ENCODE measurements around the gene CST8. TPM values are rescaled to one million over a fixed set of nuclear protein-coding genes. Genes with fewer than 3 reads are reported as not detected.

Gene CST8
- total and polyA plus RNA-seq, 2 experiments from 2014 or later = not detected

DNA sequence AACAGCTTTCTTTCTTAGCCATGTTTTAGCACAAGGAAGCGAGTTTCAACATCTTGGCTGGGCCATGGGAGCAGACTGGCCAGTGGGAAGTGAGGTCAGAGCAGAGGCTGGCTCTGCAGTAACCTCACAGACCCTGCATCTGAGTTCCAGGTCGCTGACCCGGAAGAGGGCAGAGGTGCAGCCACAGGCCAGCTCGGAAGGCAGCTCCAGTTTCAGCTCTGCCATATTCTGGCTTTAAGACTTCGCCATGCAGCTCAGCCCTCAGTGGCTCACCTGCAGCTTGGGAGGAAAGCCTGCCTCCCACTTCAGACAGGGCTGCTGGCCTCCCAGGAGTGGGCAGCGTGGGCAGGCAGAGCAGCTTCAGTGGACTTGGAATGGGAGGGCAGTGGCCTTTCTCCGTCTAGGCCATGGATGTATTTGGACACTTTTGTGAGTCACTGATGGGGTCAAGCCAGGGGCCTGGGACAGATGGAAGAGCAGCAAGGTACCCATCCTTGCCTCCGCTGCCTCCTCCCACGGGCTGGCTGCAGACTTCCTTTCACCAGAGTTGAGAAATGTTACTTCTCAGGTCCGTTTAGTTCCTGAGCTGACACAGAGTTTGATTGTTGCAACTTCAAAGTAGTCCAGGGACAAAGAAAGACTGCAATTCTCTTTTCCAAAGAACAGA lies 18.5 kb downstream of the CST8 start:
- Histone ChIP-seq H3K4me1 (ENCODE audit: insufficient read depth) (peaks cover 8% of the 10 kb centered on the region), H3K4me3 (no peak overlapping the region), H3F3A (replicated peaks; ENCODE audit: low read depth) (no peaks in the 10 kb centered on the region), H4K20me1 (replicated peaks; ENCODE audit: insufficient read depth) (no peaks in the 10 kb centered on the region), H3K9me2 (ENCODE audit: insufficient read depth) (no peaks in the 10 kb centered on the region), H3K27me3 (ENCODE audit: insufficient read depth) (no peaks in the 10 kb centered on the region), H3K79me2 (replicated peaks; ENCODE audit: insufficient read depth) (no peaks in the 10 kb centered on the region), H3K36me3 (ENCODE audit: insufficient read depth) (no peaks in the 10 kb centered on the region), H2AFZ (no peak overlapping the region), H3K4me2 (no peak overlapping the region), H3K27ac (ENCODE audit: low read depth) (no peak overlapping the region)
- ATAC-seq (no peak), DNase-seq (ENCODE audit: low spot score) (no peak)
- Mint-ChIP-seq H3K27ac (no peak overlapping the region), H3K4me3 (no peak overlapping the region), H3K36me3 (ENCODE audit: low read depth) (no peaks in the 10 kb centered on the region), H3K4me1 (peaks cover 34% of the 10 kb centered on the region), H3K27me3 (ENCODE audit: insufficient read depth, low read depth, poor library complexity) (peaks cover 6% of the 10 kb centered on the region), H3K9me3 (no peaks in the 10 kb centered on the region)
- TF ChIP-seq JUNB (IDR thresholded peaks at IDR 0.05; ENCODE audit: unreplicated experiment) = no peak
- TF ChIP-seq, protein P1, sequence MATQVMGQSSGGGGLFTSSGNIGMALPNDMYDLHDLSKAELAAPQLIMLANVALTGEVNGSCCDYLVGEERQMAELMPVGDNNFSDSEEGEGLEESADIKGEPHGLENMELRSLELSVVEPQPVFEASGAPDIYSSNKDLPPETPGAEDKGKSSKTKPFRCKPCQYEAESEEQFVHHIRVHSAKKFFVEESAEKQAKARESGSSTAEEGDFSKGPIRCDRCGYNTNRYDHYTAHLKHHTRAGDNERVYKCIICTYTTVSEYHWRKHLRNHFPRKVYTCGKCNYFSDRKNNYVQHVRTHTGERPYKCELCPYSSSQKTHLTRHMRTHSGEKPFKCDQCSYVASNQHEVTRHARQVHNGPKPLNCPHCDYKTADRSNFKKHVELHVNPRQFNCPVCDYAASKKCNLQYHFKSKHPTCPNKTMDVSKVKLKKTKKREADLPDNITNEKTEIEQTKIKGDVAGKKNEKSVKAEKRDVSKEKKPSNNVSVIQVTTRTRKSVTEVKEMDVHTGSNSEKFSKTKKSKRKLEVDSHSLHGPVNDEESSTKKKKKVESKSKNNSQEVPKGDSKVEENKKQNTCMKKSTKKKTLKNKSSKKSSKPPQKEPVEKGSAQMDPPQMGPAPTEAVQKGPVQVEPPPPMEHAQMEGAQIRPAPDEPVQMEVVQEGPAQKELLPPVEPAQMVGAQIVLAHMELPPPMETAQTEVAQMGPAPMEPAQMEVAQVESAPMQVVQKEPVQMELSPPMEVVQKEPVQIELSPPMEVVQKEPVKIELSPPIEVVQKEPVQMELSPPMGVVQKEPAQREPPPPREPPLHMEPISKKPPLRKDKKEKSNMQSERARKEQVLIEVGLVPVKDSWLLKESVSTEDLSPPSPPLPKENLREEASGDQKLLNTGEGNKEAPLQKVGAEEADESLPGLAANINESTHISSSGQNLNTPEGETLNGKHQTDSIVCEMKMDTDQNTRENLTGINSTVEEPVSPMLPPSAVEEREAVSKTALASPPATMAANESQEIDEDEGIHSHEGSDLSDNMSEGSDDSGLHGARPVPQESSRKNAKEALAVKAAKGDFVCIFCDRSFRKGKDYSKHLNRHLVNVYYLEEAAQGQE (IDR thresholded peaks at IDR 0.05; ENCODE audit: unreplicated experiment) = no peak
- TF ChIP-seq EZH2phosphoT487 (IDR thresholded peaks at IDR 0.05; ENCODE audit: unreplicated experiment) = no peak
- TF ChIP-seq STAT1 (IDR thresholded peaks at IDR 0.05; ENCODE audit: unreplicated experiment) = no peak
- TF ChIP-seq, protein P2, sequence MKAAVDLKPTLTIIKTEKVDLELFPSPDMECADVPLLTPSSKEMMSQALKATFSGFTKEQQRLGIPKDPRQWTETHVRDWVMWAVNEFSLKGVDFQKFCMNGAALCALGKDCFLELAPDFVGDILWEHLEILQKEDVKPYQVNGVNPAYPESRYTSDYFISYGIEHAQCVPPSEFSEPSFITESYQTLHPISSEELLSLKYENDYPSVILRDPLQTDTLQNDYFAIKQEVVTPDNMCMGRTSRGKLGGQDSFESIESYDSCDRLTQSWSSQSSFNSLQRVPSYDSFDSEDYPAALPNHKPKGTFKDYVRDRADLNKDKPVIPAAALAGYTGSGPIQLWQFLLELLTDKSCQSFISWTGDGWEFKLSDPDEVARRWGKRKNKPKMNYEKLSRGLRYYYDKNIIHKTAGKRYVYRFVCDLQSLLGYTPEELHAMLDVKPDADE (IDR thresholded peaks at IDR 0.05) = no peak

DNA sequence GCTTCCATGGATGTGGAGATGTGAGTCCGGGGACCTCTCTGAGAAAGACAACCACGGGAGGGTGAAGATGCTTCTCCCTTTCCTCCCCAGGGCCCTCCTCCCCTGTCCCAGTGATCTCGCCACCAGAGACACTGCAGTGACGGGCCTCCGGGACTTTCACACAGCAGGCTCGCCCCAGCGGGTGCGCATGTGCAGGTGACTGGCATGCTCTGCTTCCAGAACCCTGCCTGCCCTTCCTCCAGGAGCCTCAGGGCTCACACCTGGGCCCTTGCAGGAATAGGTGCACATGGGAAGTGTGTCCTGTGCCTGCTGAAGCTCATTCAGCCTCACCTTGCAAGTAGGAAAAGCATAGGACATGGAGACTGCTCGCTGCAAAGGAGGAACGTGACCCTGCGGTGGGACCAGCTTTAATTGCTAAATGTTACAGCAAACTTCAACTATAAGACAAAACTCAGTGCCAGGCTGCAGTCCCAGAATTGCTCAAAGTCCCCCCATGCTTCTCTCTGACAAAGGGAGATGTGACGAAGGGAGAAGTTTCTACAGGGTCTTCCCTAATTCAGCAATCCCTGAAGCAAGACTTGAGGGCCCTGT lies 19.2 kb downstream of the CST8 start:
- Histone ChIP-seq H3K4me1 (ENCODE audit: insufficient read depth) (peaks cover 15% of the 10 kb centered on the region), H3K79me2 (replicated peaks; ENCODE audit: insufficient read depth) (no peaks in the 10 kb centered on the region), H3K27me3 (ENCODE audit: insufficient read depth) (no peaks in the 10 kb centered on the region), H3K36me3 (ENCODE audit: insufficient read depth) (no peaks in the 10 kb centered on the region), H4K20me1 (replicated peaks; ENCODE audit: insufficient read depth) (no peaks in the 10 kb centered on the region), H3K9me2 (ENCODE audit: insufficient read depth) (no peaks in the 10 kb centered on the region), H2AFZ (no peak overlapping the region), H3K4me3 (no peak overlapping the region), H3K4me2 (no peak overlapping the region), H3K27ac (ENCODE audit: low read depth) (no peak overlapping the region), H3F3A (replicated peaks; ENCODE audit: low read depth) (no peaks in the 10 kb centered on the region)
- Mint-ChIP-seq H3K9me3 (no peaks in the 10 kb centered on the region), H3K4me1 (peaks cover 42% of the 10 kb centered on the region), H3K27ac (no peak overlapping the region), H3K4me3 (no peak overlapping the region), H3K27me3 (ENCODE audit: insufficient read depth, low read depth, poor library complexity) (peaks cover 6% of the 10 kb centered on the region), H3K36me3 (ENCODE audit: low read depth) (no peaks in the 10 kb centered on the region)
- DNase-seq (ENCODE audit: low spot score) (no peak), ATAC-seq (no peak)
- TF ChIP-seq STAT1 (IDR thresholded peaks at IDR 0.05; ENCODE audit: unreplicated experiment) (no peak), EZH2 (IDR thresholded peaks at IDR 0.05; ENCODE audit: low read depth, unreplicated experiment) (no peak), ZNF331 (CRISPR knock-in tag; IDR thresholded peaks at IDR 0.05; ENCODE audit: low read depth) (no peak), NANOG (IDR thresholded peaks at IDR 0.05; ENCODE audit: borderline replicate concordance) (no peak), ZNF114 (CRISPR knock-in tag; IDR thresholded peaks at IDR 0.05) (no peak), EZH2phosphoT487 (IDR thresholded peaks at IDR 0.05; ENCODE audit: unreplicated experiment) (no peak)
- TF ChIP-seq, protein P1 (IDR thresholded peaks at IDR 0.05; ENCODE audit: unreplicated experiment) = no peak
- TF ChIP-seq, protein P2 (IDR thresholded peaks at IDR 0.05) = no peak

Data from GM23338 (cell line).